Activated T-cell treated with anti-CD3 and anti-CD28 coated beads for 48 hours (primary cell): ENCODE data around the gene HADHA.
"Not testable (repeated sequence)": the region's sequence is repeated elsewhere in the genome, so short reads cannot be mapped to it uniquely, and the experiment has no call there.

Source experiments
- DNase-seq: peaks from one replicate; pipeline ENCODE4 v3.0.0-alpha.2; 2020; ENCODE audit warnings: low read depth

The HADHA gene

GRCh38 chr2:26173776-26174482, 70.5 kb downstream of the HADHA start:
- no peak for DNase-seq

- no peak for DNase-seq
Measured at GRCh38 chr2:26172871-26173775, 71.3 kb downstream of the HADHA start, which contains the start of gene GAREM2. GAREM2 (plus strand) TSS chr2:26173088; CDS start chr2:26173221, 133 bp downstream.

GRCh38 chr2:26172189-26172870, 72.1 kb downstream of the HADHA start:
- no peak for DNase-seq

GRCh38 chr2:26170795-26171194, 73.6 kb downstream of the HADHA start:
- no peak for DNase-seq

- DNase-seq, result no peak
Measured at GRCh38 chr2:26169681-26170414, 74.6 kb downstream of the HADHA start.

GRCh38 chr2:26169226-26169625, 75.2 kb downstream of the HADHA start:
- DNase-seq, result no peak

GRCh38 chr2:26168785-26169184, 75.6 kb downstream of the HADHA start:
- DNase-seq, result no peak

- DNase-seq, result not testable (repeated sequence)
Measured at GRCh38 chr2:26166541-26166940, 77.9 kb downstream of the HADHA start.

- no peak for DNase-seq
Measured at GRCh38 chr2:26165403-26165802, 79.0 kb downstream of the HADHA start.

- no peak for DNase-seq
Measured at GRCh38 chr2:26164641-26165211, 79.7 kb downstream of the HADHA start.

GRCh38 chr2:26164231-26164630, 80.2 kb downstream of the HADHA start:
- no peak for DNase-seq

- DNase-seq, result no peak
Measured at GRCh38 chr2:26162963-26163362, 81.5 kb downstream of the HADHA start.

- no peak for DNase-seq
Measured at GRCh38 chr2:26161926-26162325, 82.5 kb downstream of the HADHA start.

- DNase-seq, result no peak
Measured at GRCh38 chr2:26157580-26157979, 86.9 kb downstream of the HADHA start.

- no peak for DNase-seq
Measured at GRCh38 chr2:26150243-26150642, 94.2 kb downstream of the HADHA start.

GRCh38 chr2:26148501-26148900, 95.9 kb downstream of the HADHA start:
- no peak for DNase-seq

GRCh38 chr2:26144953-26145680, 99.3 kb downstream of the HADHA start:
- peak; percentile 50 for DNase-seq

GRCh38 chr2:26144031-26144430, 100.4 kb downstream of the HADHA start:
- no peak for DNase-seq

GRCh38 chr2:26141145-26141769, 103.2 kb downstream of the HADHA start:
- DNase-seq, result no peak
